Measurements from ENCODE around the gene ARHGAP11A. TPM values are rescaled to one million over a fixed set of nuclear protein-coding genes. Genes with fewer than 3 reads are reported as not detected.

The ARHGAP11A gene
- total and polyA plus RNA-seq, 4 donors = 0.42 to 20.6 (median 0.98) TPM

GRCh38 chr15:32682977-32683630 is 67.8 kb downstream of the ARHGAP11A start:
- no peak for TF ChIP-seq RAD21 (IDR thresholded peaks at IDR 0.05)
- TF ChIP-seq, protein P1, sequence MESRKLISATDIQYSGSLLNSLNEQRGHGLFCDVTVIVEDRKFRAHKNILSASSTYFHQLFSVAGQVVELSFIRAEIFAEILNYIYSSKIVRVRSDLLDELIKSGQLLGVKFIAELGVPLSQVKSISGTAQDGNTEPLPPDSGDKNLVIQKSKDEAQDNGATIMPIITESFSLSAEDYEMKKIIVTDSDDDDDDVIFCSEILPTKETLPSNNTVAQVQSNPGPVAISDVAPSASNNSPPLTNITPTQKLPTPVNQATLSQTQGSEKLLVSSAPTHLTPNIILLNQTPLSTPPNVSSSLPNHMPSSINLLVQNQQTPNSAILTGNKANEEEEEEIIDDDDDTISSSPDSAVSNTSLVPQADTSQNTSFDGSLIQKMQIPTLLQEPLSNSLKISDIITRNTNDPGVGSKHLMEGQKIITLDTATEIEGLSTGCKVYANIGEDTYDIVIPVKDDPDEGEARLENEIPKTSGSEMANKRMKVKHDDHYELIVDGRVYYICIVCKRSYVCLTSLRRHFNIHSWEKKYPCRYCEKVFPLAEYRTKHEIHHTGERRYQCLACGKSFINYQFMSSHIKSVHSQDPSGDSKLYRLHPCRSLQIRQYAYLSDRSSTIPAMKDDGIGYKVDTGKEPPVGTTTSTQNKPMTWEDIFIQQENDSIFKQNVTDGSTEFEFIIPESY (IDR thresholded peaks at IDR 0.05) = no peak
- Histone ChIP-seq H3K4me3 (ENCODE audit: low read depth in 1 of 3, low read length in 3 of 3) (no peak overlapping the region), H3K4me1 (ENCODE audit: control insufficient read depth in 4 of 4, insufficient read depth in 4 of 4, low read length in 3 of 4) (peaks cover 8 to 30% (median 13%) of the 10 kb centered on the region in 4 donors), H3K36me3 (ENCODE audit: control insufficient read depth in 4 of 4, insufficient read depth in 3 of 4, low read depth in 1 of 4, low read length in 3 of 4) (peaks cover 0 to 34% (median 14%) of the 10 kb centered on the region in 4 donors), H3K27me3 (ENCODE audit: control insufficient read depth in 4 of 4, insufficient read depth in 4 of 4, low read length in 3 of 4) (no peaks in the 10 kb centered on the region), H3K9me3 (ENCODE audit: control insufficient read depth in 4 of 4, low read length in 3 of 4) (no peaks in the 10 kb centered on the region), H3K9ac (ENCODE audit: low read depth in 1 of 2, low read length in 2 of 2) (no peak overlapping the region), H3K27ac (ENCODE audit: low read depth in 1 of 2, low read length in 2 of 2) (no peak overlapping the region)
- no peak for DNase-seq (ENCODE audit: low spot score)
- WGBS = 92% methylated on average over 2 of the region's 2 CpGs

DNA sequence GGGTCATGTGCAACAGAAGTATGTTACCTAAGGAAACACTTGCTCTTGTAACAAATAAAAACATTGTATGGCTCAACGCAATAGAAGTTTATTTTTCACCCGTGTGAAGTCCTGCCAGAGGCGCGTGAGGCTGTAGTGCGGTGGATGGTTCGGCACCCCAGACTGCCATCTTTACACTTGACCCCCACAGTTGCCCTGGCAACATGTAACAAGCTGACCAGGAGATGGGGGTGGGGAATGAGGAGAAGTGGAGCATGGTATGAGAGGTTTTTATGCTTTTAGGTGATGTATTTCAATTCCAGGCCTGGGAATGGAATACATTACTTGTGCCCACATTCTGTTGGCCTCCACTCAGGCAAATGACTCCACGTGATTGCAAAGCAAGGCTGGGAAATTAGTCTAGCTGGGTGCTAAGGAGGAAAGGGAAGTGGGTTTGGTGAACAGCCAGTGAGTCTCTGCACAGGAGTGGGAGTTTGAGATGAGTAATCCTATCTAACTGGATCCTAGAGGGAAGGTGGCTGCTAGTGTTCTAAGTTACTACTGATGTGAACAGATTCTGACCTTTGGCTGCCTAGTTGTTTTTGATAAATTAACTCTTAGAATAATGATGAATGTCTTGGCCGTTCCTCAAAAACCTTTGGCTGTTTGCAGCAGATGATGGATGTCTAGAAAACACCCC is 68.7 kb downstream of the ARHGAP11A start:
- DNase-seq (ENCODE audit: low spot score) = no peak
- no peaks in the 10 kb centered on the region for H3K27me3 ChIP-seq (ENCODE audit: control insufficient read depth in 4 of 4, insufficient read depth in 4 of 4, low read length in 3 of 4)
- no peak overlapping the region for H3K9ac ChIP-seq (ENCODE audit: low read depth in 1 of 2, low read length in 2 of 2)
- peaks cover 8 to 24% (median 14%) of the 10 kb centered on the region in 4 donors for H3K4me1 ChIP-seq (ENCODE audit: control insufficient read depth in 4 of 4, insufficient read depth in 4 of 4, low read length in 3 of 4)
- no peak overlapping the region for H3K4me3 ChIP-seq (ENCODE audit: low read depth in 1 of 3, low read length in 3 of 3)
- no peaks in the 10 kb centered on the region for H3K9me3 ChIP-seq (ENCODE audit: control insufficient read depth in 4 of 4, low read length in 3 of 4)
- peaks cover 0 to 34% (median 14%) of the 10 kb centered on the region in 4 donors for H3K36me3 ChIP-seq (ENCODE audit: control insufficient read depth in 4 of 4, insufficient read depth in 3 of 4, low read depth in 1 of 4, low read length in 3 of 4)
- no peak for TF ChIP-seq NR2F2 (IDR thresholded peaks at IDR 0.05)
- TF ChIP-seq RXRA (IDR thresholded peaks at IDR 0.05) = no peak
- TF ChIP-seq, protein P2, sequence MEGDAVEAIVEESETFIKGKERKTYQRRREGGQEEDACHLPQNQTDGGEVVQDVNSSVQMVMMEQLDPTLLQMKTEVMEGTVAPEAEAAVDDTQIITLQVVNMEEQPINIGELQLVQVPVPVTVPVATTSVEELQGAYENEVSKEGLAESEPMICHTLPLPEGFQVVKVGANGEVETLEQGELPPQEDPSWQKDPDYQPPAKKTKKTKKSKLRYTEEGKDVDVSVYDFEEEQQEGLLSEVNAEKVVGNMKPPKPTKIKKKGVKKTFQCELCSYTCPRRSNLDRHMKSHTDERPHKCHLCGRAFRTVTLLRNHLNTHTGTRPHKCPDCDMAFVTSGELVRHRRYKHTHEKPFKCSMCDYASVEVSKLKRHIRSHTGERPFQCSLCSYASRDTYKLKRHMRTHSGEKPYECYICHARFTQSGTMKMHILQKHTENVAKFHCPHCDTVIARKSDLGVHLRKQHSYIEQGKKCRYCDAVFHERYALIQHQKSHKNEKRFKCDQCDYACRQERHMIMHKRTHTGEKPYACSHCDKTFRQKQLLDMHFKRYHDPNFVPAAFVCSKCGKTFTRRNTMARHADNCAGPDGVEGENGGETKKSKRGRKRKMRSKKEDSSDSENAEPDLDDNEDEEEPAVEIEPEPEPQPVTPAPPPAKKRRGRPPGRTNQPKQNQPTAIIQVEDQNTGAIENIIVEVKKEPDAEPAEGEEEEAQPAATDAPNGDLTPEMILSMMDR (IDR thresholded peaks at IDR 0.05; ENCODE audit: low read depth, low read length, missing input control) = no peak
- no peak for TF ChIP-seq JUND (IDR thresholded peaks at IDR 0.05)
- no peak for TF ChIP-seq GABPA (IDR thresholded peaks at IDR 0.05 in 1 of 2, conservative IDR thresholded peaks at IDR 0.05 in 1 of 2)
- TF ChIP-seq, protein P1 (IDR thresholded peaks at IDR 0.05) = no peak
- H3K27ac ChIP-seq (ENCODE audit: low read depth in 1 of 2, low read length in 2 of 2) = no peak overlapping the region
- 91% methylated on average over 8 of the region's 8 CpGs for WGBS

- WGBS = 74% methylated on average over 1 of the region's 1 CpG
- no peaks in the 10 kb centered on the region for H3K27me3 ChIP-seq (ENCODE audit: control insufficient read depth in 4 of 4, insufficient read depth in 4 of 4, low read length in 3 of 4)
- no peak overlapping the region for H3K9ac ChIP-seq (ENCODE audit: low read depth in 1 of 2, low read length in 2 of 2)
- no peak overlapping the region for H3K4me3 ChIP-seq (ENCODE audit: low read depth in 1 of 3, low read length in 3 of 3)
- H3K4me1 ChIP-seq (ENCODE audit: control insufficient read depth in 4 of 4, insufficient read depth in 4 of 4, low read length in 3 of 4) = peaks cover 4 to 14% (median 9%) of the 10 kb centered on the region in 4 donors
- no peak overlapping the region for H3K27ac ChIP-seq (ENCODE audit: low read depth in 1 of 2, low read length in 2 of 2)
- peaks cover 0 to 34% (median 14%) of the 10 kb centered on the region in 4 donors for H3K36me3 ChIP-seq (ENCODE audit: control insufficient read depth in 4 of 4, insufficient read depth in 3 of 4, low read depth in 1 of 4, low read length in 3 of 4)
- no peak for DNase-seq (ENCODE audit: low spot score)
- no peaks in the 10 kb centered on the region for H3K9me3 ChIP-seq (ENCODE audit: control insufficient read depth in 4 of 4, low read length in 3 of 4)
- TF ChIP-seq, protein P3, sequence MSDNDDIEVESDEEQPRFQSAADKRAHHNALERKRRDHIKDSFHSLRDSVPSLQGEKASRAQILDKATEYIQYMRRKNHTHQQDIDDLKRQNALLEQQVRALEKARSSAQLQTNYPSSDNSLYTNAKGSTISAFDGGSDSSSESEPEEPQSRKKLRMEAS (IDR thresholded peaks at IDR 0.05) = no peak
- TF ChIP-seq SP1 (IDR thresholded peaks at IDR 0.05) (no peak), YY1 (IDR thresholded peaks at IDR 0.05) (no peak), JUND (IDR thresholded peaks at IDR 0.05) (no peak), RXRA (IDR thresholded peaks at IDR 0.05) (no peak), HNF4A (conservative IDR thresholded peaks at IDR 0.05) (no peak), REST (IDR thresholded peaks at IDR 0.05) (no peak), GABPA (IDR thresholded peaks at IDR 0.05 in 1 of 2, conservative IDR thresholded peaks at IDR 0.05 in 1 of 2) (no peak), NR2F2 (IDR thresholded peaks at IDR 0.05) (no peak), FOXA2 (IDR thresholded peaks at IDR 0.05) (no peak), EGR1 (IDR thresholded peaks at IDR 0.05; ENCODE audit: low read depth in 2 of 2) (no peak)
Measured at GRCh38 chr15:32685576-32685975, 70.3 kb downstream of the ARHGAP11A start.
